ENCODE measurements around the gene RIMKLA. TPM values are rescaled to one million over a fixed set of nuclear protein-coding genes. Genes with fewer than 3 reads are reported as not detected.
A peak's percentile ranks its signal among the peaks of the same experiment; 100 is the strongest.

RIMKLA gene
- total and polyA plus RNA-seq, 10 of the 15 experiments (the other 5 are each of a cell fraction or from before 2014, with no cell fraction given) = 0.01 to 0.52 (median 0.08) TPM

DNA sequence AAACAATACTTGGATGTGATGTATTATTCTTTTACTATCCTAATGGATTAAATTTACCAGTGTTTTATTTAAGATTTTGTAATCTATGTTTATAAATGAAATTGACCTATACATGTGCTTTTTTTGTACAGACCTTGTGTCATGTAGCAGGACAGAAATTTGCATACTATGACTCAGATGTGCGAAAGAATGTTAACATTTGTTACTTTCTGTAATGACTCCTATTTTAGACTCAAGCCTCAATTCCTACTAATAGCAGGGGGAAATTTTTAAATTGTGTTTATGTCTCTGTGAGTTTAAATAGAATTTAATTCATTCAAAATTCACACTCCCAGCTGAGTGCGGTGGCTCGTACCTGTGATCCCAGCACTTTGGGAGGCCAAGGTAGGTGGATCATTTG is 21.8 kb upstream of the RIMKLA start (continued):
- TF ChIP-seq, protein P1, sequence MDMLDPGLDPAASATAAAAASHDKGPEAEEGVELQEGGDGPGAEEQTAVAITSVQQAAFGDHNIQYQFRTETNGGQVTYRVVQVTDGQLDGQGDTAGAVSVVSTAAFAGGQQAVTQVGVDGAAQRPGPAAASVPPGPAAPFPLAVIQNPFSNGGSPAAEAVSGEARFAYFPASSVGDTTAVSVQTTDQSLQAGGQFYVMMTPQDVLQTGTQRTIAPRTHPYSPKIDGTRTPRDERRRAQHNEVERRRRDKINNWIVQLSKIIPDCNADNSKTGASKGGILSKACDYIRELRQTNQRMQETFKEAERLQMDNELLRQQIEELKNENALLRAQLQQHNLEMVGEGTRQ (IDR thresholded peaks at IDR 0.05; ENCODE audit: borderline replicate concordance, low read depth, low read length) = no peak
- TF ChIP-seq, protein P2, sequence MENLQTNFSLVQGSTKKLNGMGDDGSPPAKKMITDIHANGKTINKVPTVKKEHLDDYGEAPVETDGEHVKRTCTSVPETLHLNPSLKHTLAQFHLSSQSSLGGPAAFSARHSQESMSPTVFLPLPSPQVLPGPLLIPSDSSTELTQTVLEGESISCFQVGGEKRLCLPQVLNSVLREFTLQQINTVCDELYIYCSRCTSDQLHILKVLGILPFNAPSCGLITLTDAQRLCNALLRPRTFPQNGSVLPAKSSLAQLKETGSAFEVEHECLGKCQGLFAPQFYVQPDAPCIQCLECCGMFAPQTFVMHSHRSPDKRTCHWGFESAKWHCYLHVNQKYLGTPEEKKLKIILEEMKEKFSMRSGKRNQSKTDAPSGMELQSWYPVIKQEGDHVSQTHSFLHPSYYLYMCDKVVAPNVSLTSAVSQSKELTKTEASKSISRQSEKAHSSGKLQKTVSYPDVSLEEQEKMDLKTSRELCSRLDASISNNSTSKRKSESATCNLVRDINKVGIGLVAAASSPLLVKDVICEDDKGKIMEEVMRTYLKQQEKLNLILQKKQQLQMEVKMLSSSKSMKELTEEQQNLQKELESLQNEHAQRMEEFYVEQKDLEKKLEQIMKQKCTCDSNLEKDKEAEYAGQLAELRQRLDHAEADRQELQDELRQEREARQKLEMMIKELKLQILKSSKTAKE (IDR thresholded peaks at IDR 0.05; ENCODE audit: low read depth, poor library complexity, severe bottlenecking) = peak; percentile 20
- TF ChIP-seq SMARCA5 (IDR thresholded peaks at IDR 0.05) (no peak), POU2F2 (IDR thresholded peaks at IDR 0.05; ENCODE audit: borderline replicate concordance, low read depth, low read length) (peak; percentile 79; the same call in 1 of the 3 replicates), EGR1 (IDR thresholded peaks at IDR 0.05; ENCODE audit: borderline replicate concordance in 1 of 2, low read depth in 2 of 2, low read length in 2 of 2) (no peak), FOXM1 (IDR thresholded peaks at IDR 0.05; ENCODE audit: low read depth, low read length) (no peak), SMC3 (IDR thresholded peaks at IDR 0.05; ENCODE audit: borderline replicate concordance, low read length) (no peak), CREM (IDR thresholded peaks at IDR 0.05; ENCODE audit: low read depth) (0 out of 2 replicates have a peak, but pooled peaks have one; percentile 18), EZH2 (IDR thresholded peaks at IDR 0.05; ENCODE audit: borderline replicate concordance, control insufficient read depth, low read depth, low read length) (no peak), CBX5 (IDR thresholded peaks at IDR 0.05; ENCODE audit: low read depth) (no peak), RELA (IDR thresholded peaks at IDR 0.05; ENCODE audit: borderline replicate concordance, partially characterized antibody) (no peak), ASH2L (IDR thresholded peaks at IDR 0.05; ENCODE audit: borderline replicate concordance, low read depth) (no peak), CREB1 (IDR thresholded peaks at IDR 0.05; ENCODE audit: low read depth) (no peak), SMAD5 (IDR thresholded peaks at IDR 0.05; ENCODE audit: low read depth) (no peak), MAX (IDR thresholded peaks at IDR 0.05; ENCODE audit: low read depth, low read length) (no peak), ZNF207 (IDR thresholded peaks at IDR 0.05; ENCODE audit: borderline replicate concordance) (no peak), ELK1 (IDR thresholded peaks at IDR 0.05; ENCODE audit: low read depth, low read length) (no peak), ZNF217 (IDR thresholded peaks at IDR 0.05) (no peak), MTA3 (IDR thresholded peaks at IDR 0.05; ENCODE audit: borderline replicate concordance, low read length) (no peak), RELB (IDR thresholded peaks at IDR 0.05; ENCODE audit: low read depth) (0 out of 2 replicates have a peak, but pooled peaks have one; percentile 24), FOS (IDR thresholded peaks at IDR 0.05; ENCODE audit: borderline replicate concordance, extremely low read depth, insufficient read length) (no peak), KAT2A (conservative IDR thresholded peaks at IDR 0.05; ENCODE audit: control insufficient read depth, low read depth, low read length) (no peak), FOXK2 (IDR thresholded peaks at IDR 0.05) (no peak), RAD51 (IDR thresholded peaks at IDR 0.05) (no peak), LARP7 (IDR thresholded peaks at IDR 0.05) (no peak), BHLHE40 (IDR thresholded peaks at IDR 0.05; ENCODE audit: borderline replicate concordance in 1 of 2, low read depth in 2 of 2, low read length in 1 of 2) (no peak), NFYA (IDR thresholded peaks at IDR 0.05; ENCODE audit: borderline replicate concordance, low read depth, low read length) (no peak)

Measured in GM12878 (cell line).